CD14-positive monocyte (primary cell): ENCODE measurements around the gene AGBL5. TPM values are rescaled to one million over a fixed set of nuclear protein-coding genes. Genes with fewer than 3 reads are reported as not detected.

Experiments used
- DNase-seq, 3 donors: peaks; one replicate each; pipeline ENCODE4 v3.0.0-alpha.2; 2011 to 2022
- H2AFZ ChIP-seq: 2 replicates; pipeline ENCODE4 v1.6.0; 2012; ENCODE audit warnings: mild to moderate bottlenecking, low read depth, low read length, inconsistent platforms; ENCODE audit not compliant: insufficient read depth, poor library complexity, severe bottlenecking
- H3K27ac ChIP-seq, 2 donors: 1 replicate in 1 of 2; 2 replicates in 1 of 2; pipeline ENCODE4 v1.5.1; 2012 to 2013; ENCODE audit warnings: low read length in 2 of 2, control low read depth in 1 of 2, inconsistent platforms in 1 of 2, low read depth in 1 of 2, mild to moderate bottlenecking in 1 of 2
- H3K27me3 ChIP-seq, 2 donors: one replicate each; pipeline versions ENCODE4 v1.6.0 to v1.6.1; 2011 to 2013; ENCODE audit warnings: low read length in 2 of 2; ENCODE audit not compliant: control insufficient read depth in 2 of 2, insufficient read depth in 2 of 2
- H3K36me3 ChIP-seq, 2 donors: replicated peaks in 1 of 2; 1 replicate in 1 of 2; 2 replicates in 1 of 2; pipeline versions ENCODE4 v1.5.1 to v1.6.1; 2012 to 2013; ENCODE audit warnings: low read length in 2 of 2, control low read depth in 1 of 2, inconsistent platforms in 1 of 2, mild to moderate bottlenecking in 1 of 2; ENCODE audit not compliant: insufficient read depth in 2 of 2, control insufficient read depth in 1 of 2
- H3K4me1 ChIP-seq, 2 donors: 1 replicate in 1 of 2; 2 replicates in 1 of 2; pipeline versions ENCODE4 v1.5.1 to v1.6.1; 2012 to 2013; ENCODE audit warnings: low read length in 2 of 2, control low read depth in 1 of 2, inconsistent platforms in 1 of 2, mild to moderate bottlenecking in 1 of 2, moderate library complexity in 1 of 2; ENCODE audit not compliant: insufficient read depth in 2 of 2, control insufficient read depth in 1 of 2
- H3K4me2 ChIP-seq: replicated peaks from 2 replicates; pipeline ENCODE3; 2012; ENCODE audit warnings: low read length, moderate library complexity, mild to moderate bottlenecking; ENCODE audit not compliant: poor library complexity, severe bottlenecking; ENCODE audit errors: extremely low read depth
- H3K4me3 ChIP-seq, 3 experiments: fragments of 200-600 bp in 1 of 3; sonication (generic) in 1 of 3; replicated peaks in 1 of 3; 1 replicate in 2 of 3; 2 replicates in 1 of 3; pipeline ENCODE4 v1.5.1; 2011 to 2013; ENCODE audit warnings: low read length in 3 of 3, mild to moderate bottlenecking in 3 of 3, control low read depth in 2 of 3, low read depth in 2 of 3, inconsistent platforms in 1 of 3, moderate library complexity in 1 of 3
- H3K79me2 ChIP-seq: 2 replicates; pipeline ENCODE4 v1.6.0; 2012; ENCODE audit warnings: mild to moderate bottlenecking, control low read depth, inconsistent platforms, low read length, moderate library complexity; ENCODE audit not compliant: insufficient read depth
- H3K9ac ChIP-seq: 2 replicates; pipeline ENCODE4 v1.6.0; 2017; ENCODE audit warnings: low read length, mild to moderate bottlenecking; ENCODE audit not compliant: insufficient read depth, poor library complexity, severe bottlenecking
- H3K9me3 ChIP-seq, 2 donors: replicated peaks in 1 of 2; 1 replicate in 1 of 2; 2 replicates in 1 of 2; pipeline versions ENCODE4 v1.5.1 to v1.6.1; 2012 to 2013; ENCODE audit warnings: low read length in 2 of 2, control low read depth in 1 of 2; ENCODE audit not compliant: control insufficient read depth in 1 of 2, insufficient read depth in 1 of 2
- H4K20me1 ChIP-seq: 2 replicates; pipeline ENCODE4 v1.6.0; 2012; ENCODE audit warnings: mild to moderate bottlenecking, low read length, control low read depth, moderate library complexity; ENCODE audit not compliant: insufficient read depth
- H3K27ac Mint-ChIP-seq, 7 donors: one replicate each; pipeline ENCODE4 v1.8.0; 2020; ENCODE audit warnings: mild to moderate bottlenecking in 7 of 7, mixed read lengths in 7 of 7, moderate library complexity in 6 of 7, inconsistent platforms in 2 of 7
- H3K27me3 Mint-ChIP-seq, 3 donors: one replicate each; pipeline ENCODE4 v1.8.0; 2021 to 2022; ENCODE audit warnings: low read depth in 3 of 3, mild to moderate bottlenecking in 3 of 3, mixed read lengths in 3 of 3, moderate library complexity in 3 of 3, inconsistent platforms in 1 of 3
- H3K36me3 Mint-ChIP-seq, 2 donors: one replicate each; pipeline ENCODE4 v1.8.0; 2020; ENCODE audit warnings: mixed read lengths in 2 of 2, inconsistent platforms in 1 of 2, mild to moderate bottlenecking in 1 of 2
- H3K4me1 Mint-ChIP-seq: one replicate; pipeline ENCODE4 v1.8.0; 2020; ENCODE audit warnings: mild to moderate bottlenecking, mixed read lengths
- H3K4me3 Mint-ChIP-seq, 2 donors: one replicate each; pipeline ENCODE4 v1.8.0; 2020; ENCODE audit warnings: mild to moderate bottlenecking in 2 of 2, mixed read lengths in 2 of 2, moderate library complexity in 1 of 2
- H3K9me3 Mint-ChIP-seq, 7 donors: one replicate each; pipeline ENCODE4 v1.8.0; 2020 to 2022; ENCODE audit warnings: mixed read lengths in 7 of 7, mild to moderate bottlenecking in 6 of 7, moderate library complexity in 6 of 7, inconsistent platforms in 2 of 7
- CTCF ChIP-seq: fragments of 200-600 bp; IDR thresholded peaks from one replicate; pipeline ENCODE4 v1.8.0; 2022; ENCODE audit warnings: antibody characterized with exemption, mild to moderate bottlenecking
- WGBS: methylation state at CpG from one replicate; pipeline ENCODE4 v1.1.5; 2013; ENCODE audit warnings: missing lambda C conversion rate; ENCODE audit not compliant: insufficient coverage; 5-methylcytosine and 5-hydroxymethylcytosine counted together
- intact Hi-C, 2 donors: fragments of 100-400 bp; cut with micrococcal nuclease; formaldehyde crosslinking; loops; one replicate each; pipeline versions ENCODE4 v1.15.0 to v1.15.1; 2023
- polyA plus RNA-seq, 3 donors: library from polyadenylated mRNA; depleted of rRNA in 1 of 3; unstranded in 2 of 3; stranded (reverse) in 1 of 3; fragments of 300-500 nt in 2 of 3; fragments of >200 nt in 1 of 3; fragmentation: Illumina TruSeq in 2 of 3; gene quantifications; 1 replicate in 2 of 3; 2 replicates in 1 of 3; pipeline ENCODE4 v1.2.3, GENCODE V29; 2012 to 2021

Gene AGBL5
- polyA plus RNA-seq, 3 donors = 4.4 to 4.8 (median 4.6) TPM

GRCh38 chr2:27050281-27050995 is 1.0 kb upstream of the AGBL5 start:
- peaks cover 6 to 16% of the 10 kb centered on the region in 2 donors for H3K36me3 Mint-ChIP-seq
- 0% methylated on average over 36 of the region's 48 CpGs for WGBS
- peak; percentile 84 to 92 (median 86) for DNase-seq
- H3K4me1 Mint-ChIP-seq = peaks cover 19% of the 10 kb centered on the region
- Histone ChIP-seq H3K4me3 (peak overlapping the region; percentile 59 to 85 (median 64)), H3K36me3 (peaks cover 4 to 14% of the 10 kb centered on the region in 2 donors), H4K20me1 (no peaks in the 10 kb centered on the region), H3K27ac (peak overlapping the region in 1 of 2 donors; percentile 75), H3K4me1 (peaks cover 19 to 30% of the 10 kb centered on the region in 2 donors), H3K27me3 (peaks cover 0 to 6% of the 10 kb centered on the region in 2 donors), H3K9me3 (no peaks in the 10 kb centered on the region), H3K9ac (peak overlapping the region; percentile 67), H3K4me2 (peak overlapping the region; percentile 90), H3K79me2 (no peaks in the 10 kb centered on the region), H2AFZ (peak overlapping the region; percentile 97)
- peak; percentile 28 for TF ChIP-seq CTCF
- no peaks in the 10 kb centered on the region for H3K9me3 Mint-ChIP-seq
- peak overlapping the region; percentile 35 to 95 (median 89) for H3K27ac Mint-ChIP-seq
- peak overlapping the region; percentile 97 for H3K4me3 Mint-ChIP-seq
- intact Hi-C loops = loop anchor here (5.0 kb wide), 1 partner anchor 37 kb away; the partner anchor contains the start of gene KHK (in 2 of the 2)
- peaks cover 5 to 15% (median 12%) of the 10 kb centered on the region in 3 donors for H3K27me3 Mint-ChIP-seq

GRCh38 chr2:27051902-27052645 is 606 bp downstream of the AGBL5 start:
- Mint-ChIP-seq H3K9me3 (no peaks in the 10 kb centered on the region), H3K4me3 (peak overlapping the region; percentile 91 to 97), H3K36me3 (peaks cover 15 to 28% of the 10 kb centered on the region in 2 donors), H3K27ac (peak overlapping the region; percentile 28 to 74 (median 50)), H3K27me3 (peaks cover 5 to 15% (median 12%) of the 10 kb centered on the region in 3 donors), H3K4me1 (peaks cover 19% of the 10 kb centered on the region)
- H3K27ac ChIP-seq = peak overlapping the region in 1 of 2 donors; percentile 75
- intact Hi-C loops = loop anchor here (5.0 kb wide), 1 partner anchor 35 kb away; the partner anchor contains the start of gene KHK (in 2 of the 2)
- H3K27me3 ChIP-seq = peaks cover 0 to 6% of the 10 kb centered on the region in 2 donors
- 0% methylated on average over 8 of the region's 24 CpGs for WGBS
- peaks cover 19 to 30% of the 10 kb centered on the region in 2 donors for H3K4me1 ChIP-seq
- no peaks in the 10 kb centered on the region for H3K9me3 ChIP-seq
- no peak for TF ChIP-seq CTCF
- DNase-seq = peak in 1 of 3 donors; percentile 16
- peak overlapping the region; percentile 90 for H3K4me2 ChIP-seq
- H4K20me1 ChIP-seq = no peaks in the 10 kb centered on the region
- no peaks in the 10 kb centered on the region for H3K79me2 ChIP-seq
- peaks cover 8 to 25% of the 10 kb centered on the region in 2 donors for H3K36me3 ChIP-seq
- peak overlapping the region; percentile 97 for H2AFZ ChIP-seq
- peak overlapping the region; percentile 67 for H3K9ac ChIP-seq
- peak overlapping the region; percentile 59 to 85 (median 64) for H3K4me3 ChIP-seq
